PC-9 (cell line): Measurements from ENCODE around the gene AGBL5.

ENCODE experiments used
- EZH2 ChIP-seq: fragments of 200-600 bp; sonication (generic); IDR thresholded peaks from 2 replicates; pipeline ENCODE4 v1.8.0; 2017; ENCODE audit warnings: antibody characterized with exemption, low read depth
- TF ChIP-seq, protein P1 (sequence below): fragments of 200-600 bp; sonication (generic); conservative IDR thresholded peaks from 2 replicates; pipeline ENCODE4 v1.6.1; 2017; ENCODE audit warnings: mixed run types, antibody characterized with exemption, mild to moderate bottlenecking, moderate library complexity

DNA sequence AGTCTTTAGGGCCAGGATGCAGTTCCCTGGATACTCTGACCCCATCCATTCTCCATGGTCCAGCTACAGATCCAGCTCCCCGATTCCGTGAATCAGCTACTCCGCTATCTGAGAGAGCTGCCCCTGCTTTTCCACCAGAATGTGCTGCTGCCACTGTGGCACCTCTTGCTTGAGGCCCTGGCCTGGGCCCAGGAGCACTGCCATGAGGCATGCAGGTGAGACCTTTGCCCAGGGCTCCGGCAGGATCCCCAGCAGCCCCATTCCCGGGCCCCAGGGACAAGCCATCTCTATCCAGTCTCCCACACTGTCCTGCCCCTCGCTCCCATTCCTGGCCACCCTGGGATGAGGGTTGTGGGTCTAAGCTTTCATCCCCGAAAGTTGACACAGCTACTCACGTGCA is 11.2 kb upstream of the AGBL5 start:
- no peak for TF ChIP-seq EZH2
- TF ChIP-seq, protein P1, sequence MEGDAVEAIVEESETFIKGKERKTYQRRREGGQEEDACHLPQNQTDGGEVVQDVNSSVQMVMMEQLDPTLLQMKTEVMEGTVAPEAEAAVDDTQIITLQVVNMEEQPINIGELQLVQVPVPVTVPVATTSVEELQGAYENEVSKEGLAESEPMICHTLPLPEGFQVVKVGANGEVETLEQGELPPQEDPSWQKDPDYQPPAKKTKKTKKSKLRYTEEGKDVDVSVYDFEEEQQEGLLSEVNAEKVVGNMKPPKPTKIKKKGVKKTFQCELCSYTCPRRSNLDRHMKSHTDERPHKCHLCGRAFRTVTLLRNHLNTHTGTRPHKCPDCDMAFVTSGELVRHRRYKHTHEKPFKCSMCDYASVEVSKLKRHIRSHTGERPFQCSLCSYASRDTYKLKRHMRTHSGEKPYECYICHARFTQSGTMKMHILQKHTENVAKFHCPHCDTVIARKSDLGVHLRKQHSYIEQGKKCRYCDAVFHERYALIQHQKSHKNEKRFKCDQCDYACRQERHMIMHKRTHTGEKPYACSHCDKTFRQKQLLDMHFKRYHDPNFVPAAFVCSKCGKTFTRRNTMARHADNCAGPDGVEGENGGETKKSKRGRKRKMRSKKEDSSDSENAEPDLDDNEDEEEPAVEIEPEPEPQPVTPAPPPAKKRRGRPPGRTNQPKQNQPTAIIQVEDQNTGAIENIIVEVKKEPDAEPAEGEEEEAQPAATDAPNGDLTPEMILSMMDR, result no peak
